ENCODE measurements around the gene JADE2.

DNA sequence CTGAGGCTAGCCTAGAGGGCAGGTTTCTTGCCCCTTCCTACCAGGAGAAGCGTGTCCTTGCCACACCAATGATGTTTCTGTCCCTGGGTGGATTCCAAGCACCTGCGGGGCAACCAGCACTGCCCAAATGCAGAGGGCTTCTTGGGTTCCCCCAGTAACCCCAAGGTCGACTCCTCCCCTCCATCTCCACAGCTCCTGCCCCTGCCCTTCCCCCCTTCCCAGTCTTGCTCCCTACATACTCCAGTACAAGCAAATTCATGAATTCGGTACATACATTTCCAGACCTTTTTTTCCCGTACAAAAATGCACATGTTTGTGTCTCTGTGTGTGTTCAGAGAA is 12.8 kb upstream of the JADE2 start:
- TF ChIP-seq GATA3 (IDR thresholded peaks at IDR 0.05; ENCODE audit: low read depth, low read length) (no peak), GATA2 (IDR thresholded peaks at IDR 0.05; ENCODE audit: low read depth, low read length) (no peak)
